Gastrocnemius medialis (tissue), 4 donors: ENCODE data around the gene PEMT. TPM values are rescaled to one million over a fixed set of nuclear protein-coding genes. Genes with fewer than 3 reads are reported as not detected.
A peak's percentile ranks its signal among the peaks of the same experiment; 100 is the strongest.

Source experiments
- ATAC-seq, 2 donors: fragments of 150-250 bp; one replicate each; pipeline ENCODE4 v1.9.1; 2016
- DNase-seq, 2 donors: peaks; one replicate each; pipeline ENCODE4 v3.0.0-alpha.2; 2019
- H3K27ac ChIP-seq, 4 donors: fragments of 200-600 bp; sonication (generic); 1 replicate in 1 of 4; 2 replicates in 3 of 4; pipeline ENCODE4 v1.5.1; 2016 to 2018; ENCODE audit warnings: mild to moderate bottlenecking in 2 of 4, moderate library complexity in 1 of 4
- H3K27me3 ChIP-seq, 3 donors: fragments of 200-600 bp; sonication (generic) in 2 of 3; 1 replicate in 1 of 3; 2 replicates in 2 of 3; pipeline versions ENCODE4 v1.5.1 to v1.6.0; 2016 to 2019; ENCODE audit warnings: mild to moderate bottlenecking in 1 of 3, moderate library complexity in 1 of 3
- H3K36me3 ChIP-seq, 2 donors: fragments of 200-600 bp; sonication (generic) in 1 of 2; one replicate each; pipeline ENCODE4 v1.5.1; 2017 to 2018
- H3K4me1 ChIP-seq, 2 donors: fragments of 200-600 bp; sonication (generic) in 1 of 2; one replicate each; pipeline ENCODE4 v1.5.1; 2016 to 2017; ENCODE audit warnings: mild to moderate bottlenecking in 2 of 2
- H3K4me3 ChIP-seq, 4 donors: fragments of 200-600 bp; sonication (generic) in 3 of 4; 1 replicate in 1 of 4; 2 replicates in 3 of 4; pipeline ENCODE4 v1.5.1; 2016 to 2019; ENCODE audit warnings: mild to moderate bottlenecking in 2 of 4
- H3K9me3 ChIP-seq, 3 donors: fragments of 200-600 bp; sonication (generic) in 2 of 3; 1 replicate in 1 of 3; 2 replicates in 2 of 3; pipeline ENCODE4 v1.5.1; 2016 to 2019
- POLR2A ChIP-seq, 2 donors: fragments of 450-650 bp; IDR thresholded peaks; one replicate each; pipeline ENCODE4 v1.6.1; 2017; ENCODE audit warnings: antibody characterized with exemption in 2 of 2, mild to moderate bottlenecking in 2 of 2, moderate library complexity in 2 of 2
- in situ Hi-C, 4 donors: fragments of 200-750 bp; cut with MboI; loops; one replicate each; pipeline versions ENCODE4 v1.15.0 to v1.8.0; 2017; ENCODE audit warnings: low sequenced_read_pairs in 4 of 4
- intact Hi-C: fragments of 100-400 bp; cut with DNase I; formaldehyde crosslinking; loops from one replicate; pipeline ENCODE4 v1.15.1; 2023; ENCODE audit warnings: low total_unique reads
- total RNA-seq, 4 donors: library from RNA; depleted of rRNA; stranded (reverse); fragments of >200 nt; gene quantifications; one replicate each; pipeline versions ENCODE4 v1.1.0 to v1.2.3, GENCODE V29; 2016
- TF ChIP-seq, protein P1 (sequence below), 5 experiments: fragments of 450-650 bp in 3 of 5; fragments of 200-600 bp in 2 of 5; sonication (generic) in 2 of 5; IDR thresholded peaks in 4 of 5; conservative IDR thresholded peaks in 1 of 5; 1 replicate in 4 of 5; 2 replicates in 1 of 5; pipeline ENCODE4 v1.5.1; 2016 to 2019; ENCODE audit warnings: antibody characterized with exemption in 5 of 5, mild to moderate bottlenecking in 3 of 5, moderate library complexity in 3 of 5

PEMT gene
- total RNA-seq, 4 donors from 2014 or later = 32.8 to 48.2 (median 34.2) TPM

DNA sequence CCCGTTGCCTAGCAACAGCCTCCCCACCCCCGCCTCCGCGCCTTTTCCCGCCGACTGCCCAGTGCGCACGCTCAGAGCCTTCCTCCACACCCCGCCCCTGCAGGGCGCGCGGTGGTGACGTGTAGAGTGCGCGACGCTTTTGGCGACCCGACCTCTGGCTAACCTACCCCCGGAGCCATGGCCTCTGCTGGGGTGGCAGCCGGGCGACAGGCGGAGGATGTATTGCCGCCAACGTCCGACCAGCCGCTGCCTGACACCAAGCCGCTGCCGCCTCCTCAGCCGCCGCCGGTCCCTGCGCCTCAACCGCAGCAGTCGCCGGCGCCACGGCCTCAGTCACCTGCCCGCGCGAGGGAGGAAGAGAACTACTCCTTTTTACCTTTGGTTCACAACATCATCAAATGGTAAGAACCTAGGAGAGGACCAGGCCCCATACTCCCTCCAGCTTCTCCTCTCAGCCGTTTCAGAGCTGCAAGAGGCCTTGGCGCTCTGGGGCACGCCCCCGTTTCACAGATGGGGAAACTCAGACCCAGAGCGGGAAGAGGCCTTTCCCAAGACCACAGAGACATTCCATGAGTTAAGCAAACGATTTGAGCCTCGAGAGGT is 114.5 kb downstream of the PEMT start, which contains the start of gene MED9:
MED9 (plus strand) TSS at position 136 of the 603 bp plus-strand sequence; CDS start at position 178, 42 bp downstream.
- intact Hi-C loops (loop anchor here (2.0 to 5.0 kb wide), 4 partner anchors 16 to 195 kb away; partner anchors contain the start of gene COPS3), in situ Hi-C loops (loop anchor here in 1 of 4 donors (10.0 kb wide), 2 partner anchors 108 to 122 kb away; no protein-coding TSS in a partner anchor)
- Histone ChIP-seq H3K4me3 (peak within 1 kb of the TSS; percentile 68 to 98 (median 97)), H3K27ac (peak within 1 kb of the TSS; percentile 89 to 99 (median 98)), H3K36me3 (peaks cover 0 to 7% of the 10 kb centered on the region in 2 donors), H3K27me3 (no peaks in the 10 kb centered on the region), H3K4me1 (peaks cover 40 to 46% of the 10 kb centered on the region in 2 donors), H3K9me3 (no peaks in the 10 kb centered on the region)
- TF ChIP-seq POLR2A (IDR thresholded peaks at IDR 0.05) = peak; percentile 55 to 78
- TF ChIP-seq, protein P1, sequence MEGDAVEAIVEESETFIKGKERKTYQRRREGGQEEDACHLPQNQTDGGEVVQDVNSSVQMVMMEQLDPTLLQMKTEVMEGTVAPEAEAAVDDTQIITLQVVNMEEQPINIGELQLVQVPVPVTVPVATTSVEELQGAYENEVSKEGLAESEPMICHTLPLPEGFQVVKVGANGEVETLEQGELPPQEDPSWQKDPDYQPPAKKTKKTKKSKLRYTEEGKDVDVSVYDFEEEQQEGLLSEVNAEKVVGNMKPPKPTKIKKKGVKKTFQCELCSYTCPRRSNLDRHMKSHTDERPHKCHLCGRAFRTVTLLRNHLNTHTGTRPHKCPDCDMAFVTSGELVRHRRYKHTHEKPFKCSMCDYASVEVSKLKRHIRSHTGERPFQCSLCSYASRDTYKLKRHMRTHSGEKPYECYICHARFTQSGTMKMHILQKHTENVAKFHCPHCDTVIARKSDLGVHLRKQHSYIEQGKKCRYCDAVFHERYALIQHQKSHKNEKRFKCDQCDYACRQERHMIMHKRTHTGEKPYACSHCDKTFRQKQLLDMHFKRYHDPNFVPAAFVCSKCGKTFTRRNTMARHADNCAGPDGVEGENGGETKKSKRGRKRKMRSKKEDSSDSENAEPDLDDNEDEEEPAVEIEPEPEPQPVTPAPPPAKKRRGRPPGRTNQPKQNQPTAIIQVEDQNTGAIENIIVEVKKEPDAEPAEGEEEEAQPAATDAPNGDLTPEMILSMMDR (IDR thresholded peaks at IDR 0.05 in 4 of 5, conservative IDR thresholded peaks at IDR 0.05 in 1 of 5) = peak in 2 of 5 experiments; percentile 17 to 20
- ATAC-seq (peak; percentile 96 to 99), DNase-seq (peak; percentile 83 to 91)

DNA sequence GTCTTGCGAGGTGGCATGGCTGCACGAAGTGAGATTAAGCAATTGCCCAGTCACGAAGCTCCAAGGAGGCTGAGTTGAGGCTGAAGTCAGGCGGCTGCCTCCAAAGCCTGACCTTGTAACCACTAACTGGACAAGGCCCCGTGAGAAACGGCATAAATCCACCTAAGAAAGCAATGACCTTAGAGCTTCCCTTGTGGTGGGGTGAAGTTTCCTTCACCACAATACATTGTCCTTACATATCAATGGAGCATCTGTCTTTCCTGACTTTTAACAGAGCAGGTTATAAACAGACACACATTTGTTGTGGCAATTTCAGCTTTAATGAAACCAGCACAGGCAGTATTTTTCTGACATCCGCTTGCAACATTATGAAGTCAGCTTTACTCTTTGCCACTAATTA is 117.2 kb downstream of the PEMT start:
- in situ Hi-C loops = loop anchor here in 1 of 4 donors (10.0 kb wide), 2 partner anchors 110 to 120 kb away; no protein-coding TSS in a partner anchor
- Histone ChIP-seq H3K27ac (no peak overlapping the region), H3K9me3 (no peaks in the 10 kb centered on the region), H3K36me3 (no peaks in the 10 kb centered on the region), H3K4me3 (no peak overlapping the region), H3K4me1 (peaks cover 20 to 21% of the 10 kb centered on the region in 2 donors), H3K27me3 (no peaks in the 10 kb centered on the region)
- DNase-seq (no peak), ATAC-seq (no peak)
- intact Hi-C loops = no loop called here
- TF ChIP-seq POLR2A (IDR thresholded peaks at IDR 0.05) = no peak
- TF ChIP-seq, protein P1 (IDR thresholded peaks at IDR 0.05 in 4 of 5, conservative IDR thresholded peaks at IDR 0.05 in 1 of 5) = no peak

DNA sequence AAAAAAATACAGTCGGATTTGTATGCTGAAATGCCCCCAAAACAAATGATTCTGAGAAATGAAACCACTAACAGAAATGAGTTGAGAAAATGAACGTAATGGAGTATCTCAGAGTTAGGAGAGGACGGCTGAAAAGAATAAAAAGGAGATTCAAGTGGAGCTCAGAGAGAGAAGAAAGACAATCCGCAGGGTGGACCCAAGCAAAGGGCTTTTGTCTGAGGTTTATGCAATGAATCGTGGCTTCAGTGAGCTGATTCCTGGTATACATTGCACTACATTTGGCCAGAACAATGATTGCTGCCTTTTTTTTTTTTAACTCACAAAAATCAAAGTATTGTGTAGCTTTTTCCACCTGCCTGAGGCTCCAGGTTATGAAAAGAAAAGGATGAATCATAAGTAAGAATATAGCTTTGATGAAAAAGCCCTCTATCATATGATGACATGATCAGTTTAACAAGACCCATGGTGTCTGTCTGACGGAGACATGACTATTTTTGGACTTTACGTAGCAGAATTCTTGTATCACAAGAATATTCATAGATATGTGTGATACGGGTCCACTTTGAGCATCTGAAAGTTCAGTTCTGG is 119.1 kb downstream of the PEMT start:
- no peaks in the 10 kb centered on the region for H3K9me3 ChIP-seq
- TF ChIP-seq POLR2A (IDR thresholded peaks at IDR 0.05) = no peak
- TF ChIP-seq, protein P1 (IDR thresholded peaks at IDR 0.05 in 4 of 5, conservative IDR thresholded peaks at IDR 0.05 in 1 of 5) = no peak
- H3K36me3 ChIP-seq = no peaks in the 10 kb centered on the region
- no peaks in the 10 kb centered on the region for H3K27me3 ChIP-seq
- peaks cover under 1 to 2% of the 10 kb centered on the region in 2 donors for H3K4me1 ChIP-seq
- in situ Hi-C loops = loop anchor here in 1 of 4 donors (10.0 kb wide), 2 partner anchors 112 to 118 kb away; no protein-coding TSS in a partner anchor
- no peak overlapping the region for H3K4me3 ChIP-seq
- DNase-seq (no peak), ATAC-seq (no peak)
- H3K27ac ChIP-seq = no peak overlapping the region
- intact Hi-C loops = no loop called here

DNA sequence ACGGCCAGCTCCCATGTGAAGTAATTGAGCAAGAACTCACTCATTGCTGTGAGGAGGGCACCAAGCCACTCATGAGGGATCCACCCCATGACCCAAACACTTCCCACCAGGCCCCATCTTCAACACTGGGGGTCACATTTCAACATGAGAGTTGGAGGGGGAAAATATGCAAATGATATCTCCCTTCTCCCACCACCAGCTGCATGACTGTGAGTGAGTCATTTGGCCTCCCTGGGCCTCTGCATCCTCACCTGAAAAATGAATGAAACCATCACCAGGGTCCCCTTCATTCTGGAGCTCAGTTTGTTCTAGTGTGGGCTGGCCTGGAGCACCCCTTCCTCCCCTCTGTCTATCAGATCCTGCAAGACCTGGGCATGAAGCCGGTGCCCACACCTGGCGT is 121.5 kb downstream of the PEMT start:
- in situ Hi-C loops (loop anchor here in 1 of 4 donors (10.0 kb wide), 2 partner anchors 115 kb away; no protein-coding TSS in a partner anchor), intact Hi-C loops (no loop called here)
- no peaks in the 10 kb centered on the region for H3K27me3 ChIP-seq
- no peak for ATAC-seq
- no peak overlapping the region for H3K27ac ChIP-seq
- DNase-seq = no peak
- H3K4me3 ChIP-seq = no peak overlapping the region
- H3K36me3 ChIP-seq = no peaks in the 10 kb centered on the region
- TF ChIP-seq, protein P1 (IDR thresholded peaks at IDR 0.05 in 4 of 5, conservative IDR thresholded peaks at IDR 0.05 in 1 of 5) = no peak
- no peak for TF ChIP-seq POLR2A (IDR thresholded peaks at IDR 0.05)
- H3K4me1 ChIP-seq = no peaks in the 10 kb centered on the region
- H3K9me3 ChIP-seq = no peaks in the 10 kb centered on the region
